DND-41 (cell line): ENCODE results near the gene HOXB8.

Source experiments
- ATAC-seq: fragments of 200-7000 bp; cut with Tn5 transposase; 3 replicates; pipeline ENCODE4 v1.9.1; 2021; ENCODE audit warnings: low read depth; ENCODE audit not compliant: insufficient read depth
- DNase-seq: peaks from one replicate; pipeline ENCODE4 v3.0.0-alpha.2; 2020
- H2AFZ ChIP-seq: 2 replicates; pipeline ENCODE4 v1.6.0; 2012; ENCODE audit warnings: low read depth, low read length
- H3K27ac ChIP-seq: 2 replicates; pipeline ENCODE4 v1.5.1; 2012; ENCODE audit warnings: low read length, inconsistent platforms
- H3K27me3 ChIP-seq: fragments of 200-600 bp; sonication (generic); 2 replicates; pipeline ENCODE4 v1.6.0; 2012; ENCODE audit warnings: low read length, mild to moderate bottlenecking, inconsistent platforms; ENCODE audit not compliant: insufficient read depth, poor library complexity
- H3K36me3 ChIP-seq: 2 replicates; pipeline ENCODE4 v1.5.1; 2012; ENCODE audit warnings: low read length, inconsistent platforms; ENCODE audit not compliant: insufficient read depth
- H3K4me1 ChIP-seq: 2 replicates; pipeline ENCODE4 v1.5.1; 2012; ENCODE audit warnings: mild to moderate bottlenecking, low read length; ENCODE audit not compliant: insufficient read depth
- H3K4me2 ChIP-seq: 2 replicates; pipeline ENCODE4 v1.6.0; 2012; ENCODE audit warnings: mild to moderate bottlenecking, moderate library complexity, low read length, inconsistent platforms; ENCODE audit not compliant: insufficient read depth
- H3K4me3 ChIP-seq, 2 experiments: fragments of 200-600 bp in 1 of 2; shearing (Covaris generic) in 1 of 2; 2 replicates each; pipeline ENCODE4 v1.5.1; 2012 to 2016; ENCODE audit warnings: inconsistent platforms in 2 of 2, low read length in 2 of 2, mild to moderate bottlenecking in 2 of 2, low read depth in 1 of 2, moderate library complexity in 1 of 2
- H3K79me2 ChIP-seq: 2 replicates; pipeline ENCODE4 v1.6.0; 2012; ENCODE audit warnings: low read length, inconsistent platforms; ENCODE audit not compliant: insufficient read depth
- H3K9ac ChIP-seq: 2 replicates; pipeline ENCODE4 v1.6.0; 2012; ENCODE audit warnings: low read depth, mild to moderate bottlenecking, inconsistent platforms, low read length, moderate library complexity
- H3K9me3 ChIP-seq: 2 replicates; pipeline ENCODE4 v1.5.1; 2012; ENCODE audit warnings: low read length, moderate library complexity, mild to moderate bottlenecking, inconsistent platforms; ENCODE audit not compliant: insufficient read depth, severe bottlenecking
- H4K20me1 ChIP-seq: 2 replicates; pipeline ENCODE4 v1.6.0; 2012; ENCODE audit warnings: low read length; ENCODE audit not compliant: insufficient read depth
- EZH2 ChIP-seq: IDR thresholded peaks from 3 replicates; pipeline ENCODE4 v1.6.1; 2012; ENCODE audit warnings: borderline replicate concordance, low read depth, mild to moderate bottlenecking, moderate library complexity, low read length, inconsistent platforms; ENCODE audit not compliant: severe bottlenecking
- TF ChIP-seq, protein P1 (sequence below): IDR thresholded peaks from 2 replicates; pipeline ENCODE4 v1.5.1; 2012; ENCODE audit warnings: borderline replicate concordance, low read length, moderate library complexity, mild to moderate bottlenecking; ENCODE audit not compliant: poor library complexity, severe bottlenecking; ENCODE audit errors: extremely low read depth

HOXB8 gene

DNA sequence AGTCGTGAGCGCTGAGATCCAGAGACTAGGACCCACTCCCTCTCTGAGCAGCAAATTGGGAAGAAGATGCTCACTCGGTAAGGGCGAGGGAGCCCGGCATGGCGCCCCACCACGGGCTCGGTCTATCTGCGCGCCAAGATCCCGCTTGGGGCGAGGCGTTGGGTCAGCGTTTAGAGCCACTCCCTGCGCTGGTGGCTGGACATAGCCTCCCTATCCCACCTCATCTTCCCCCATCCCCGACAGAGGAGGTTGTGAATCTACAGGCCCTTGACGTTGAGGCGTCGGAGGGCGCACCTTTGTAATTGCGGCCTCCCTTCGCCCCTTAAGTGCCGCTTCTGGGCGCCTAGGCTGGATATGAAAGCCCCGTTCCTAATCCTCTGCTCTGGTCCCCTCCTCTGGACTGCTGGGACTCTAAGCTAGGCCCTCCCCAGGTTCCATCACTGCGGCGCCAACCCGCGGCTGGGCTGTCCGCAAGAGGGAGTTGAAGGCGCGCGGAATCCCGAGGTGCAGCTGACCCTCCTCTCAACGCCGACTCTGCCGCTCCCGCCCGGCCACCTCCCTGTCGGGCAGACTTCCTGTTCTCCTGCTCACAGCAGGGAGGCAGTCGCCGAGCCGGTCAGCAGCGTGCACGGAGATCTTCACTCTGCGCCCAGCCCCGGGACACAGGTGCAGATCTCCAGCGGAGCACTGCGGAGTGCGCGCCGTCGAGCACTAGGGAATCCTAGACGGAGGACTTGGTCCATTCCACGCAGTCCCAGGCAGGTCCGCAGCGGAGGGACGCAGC, 27.2 kb upstream of the HOXB8 start:
- no peak for DNase-seq
- Histone ChIP-seq H3K36me3 (no peaks in the 10 kb centered on the region), H3K4me3 (no peak overlapping the region), H3K9me3 (no peaks in the 10 kb centered on the region), H3K4me2 (no peak overlapping the region), H3K4me1 (no peaks in the 10 kb centered on the region), H3K27me3 (peaks cover 42% of the 10 kb centered on the region), H3K9ac (no peak overlapping the region), H3K79me2 (no peaks in the 10 kb centered on the region), H3K27ac (no peak overlapping the region), H4K20me1 (no peaks in the 10 kb centered on the region), H2AFZ (no peak overlapping the region)
- no peak for ATAC-seq
- TF ChIP-seq, protein P1, sequence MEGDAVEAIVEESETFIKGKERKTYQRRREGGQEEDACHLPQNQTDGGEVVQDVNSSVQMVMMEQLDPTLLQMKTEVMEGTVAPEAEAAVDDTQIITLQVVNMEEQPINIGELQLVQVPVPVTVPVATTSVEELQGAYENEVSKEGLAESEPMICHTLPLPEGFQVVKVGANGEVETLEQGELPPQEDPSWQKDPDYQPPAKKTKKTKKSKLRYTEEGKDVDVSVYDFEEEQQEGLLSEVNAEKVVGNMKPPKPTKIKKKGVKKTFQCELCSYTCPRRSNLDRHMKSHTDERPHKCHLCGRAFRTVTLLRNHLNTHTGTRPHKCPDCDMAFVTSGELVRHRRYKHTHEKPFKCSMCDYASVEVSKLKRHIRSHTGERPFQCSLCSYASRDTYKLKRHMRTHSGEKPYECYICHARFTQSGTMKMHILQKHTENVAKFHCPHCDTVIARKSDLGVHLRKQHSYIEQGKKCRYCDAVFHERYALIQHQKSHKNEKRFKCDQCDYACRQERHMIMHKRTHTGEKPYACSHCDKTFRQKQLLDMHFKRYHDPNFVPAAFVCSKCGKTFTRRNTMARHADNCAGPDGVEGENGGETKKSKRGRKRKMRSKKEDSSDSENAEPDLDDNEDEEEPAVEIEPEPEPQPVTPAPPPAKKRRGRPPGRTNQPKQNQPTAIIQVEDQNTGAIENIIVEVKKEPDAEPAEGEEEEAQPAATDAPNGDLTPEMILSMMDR: no peak
- TF ChIP-seq EZH2: no peak

DNA sequence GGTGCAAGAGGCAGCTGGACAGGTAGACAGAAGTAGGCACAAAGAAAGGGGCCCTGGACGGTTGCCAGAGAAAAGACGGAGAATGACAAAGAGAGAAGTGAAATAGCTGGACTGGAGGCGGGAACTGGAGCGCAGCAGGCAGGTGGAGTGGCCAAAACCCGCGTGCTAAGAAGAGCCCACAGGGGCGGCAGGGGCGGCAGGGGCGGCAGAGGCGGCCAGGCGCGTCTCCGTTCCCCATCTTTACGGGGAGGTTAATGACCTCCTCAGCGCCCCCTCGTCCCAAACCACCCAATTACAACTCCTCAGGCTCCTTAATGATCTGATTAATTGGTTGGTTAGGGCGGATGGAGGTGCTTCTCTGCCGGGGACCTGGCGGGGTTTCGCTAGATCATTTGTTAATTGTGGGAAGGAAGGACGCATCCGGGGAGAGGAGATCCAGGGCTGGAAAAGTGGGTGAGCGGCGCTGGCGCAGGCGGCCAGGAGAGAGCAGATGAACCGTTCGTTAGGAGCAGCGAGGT, 26.5 kb upstream of the HOXB8 start:
- Histone ChIP-seq H3K79me2 (no peaks in the 10 kb centered on the region), H3K9ac (no peak overlapping the region), H3K4me1 (no peaks in the 10 kb centered on the region), H3K27ac (no peak overlapping the region), H3K36me3 (no peaks in the 10 kb centered on the region), H4K20me1 (no peaks in the 10 kb centered on the region), H2AFZ (no peak overlapping the region), H3K4me3 (no peak overlapping the region), H3K9me3 (no peaks in the 10 kb centered on the region), H3K27me3 (peaks cover 49% of the 10 kb centered on the region), H3K4me2 (no peak overlapping the region)
- TF ChIP-seq, protein P1: no peak
- no peak for TF ChIP-seq EZH2
- DNase-seq (no peak), ATAC-seq (no peak)

GRCh38 chr17:48640858-48641180, 25.7 kb upstream of the HOXB8 start:
- no peaks in the 10 kb centered on the region for H3K36me3 ChIP-seq
- no peaks in the 10 kb centered on the region for H3K9me3 ChIP-seq
- TF ChIP-seq, protein P1: no peak
- no peak for TF ChIP-seq EZH2
- no peaks in the 10 kb centered on the region for H3K4me1 ChIP-seq
- no peak overlapping the region for H3K27ac ChIP-seq
- no peak overlapping the region for H3K9ac ChIP-seq
- DNase-seq: no peak
- H2AFZ ChIP-seq: no peak overlapping the region
- no peak for ATAC-seq
- H3K79me2 ChIP-seq: no peaks in the 10 kb centered on the region
- no peak overlapping the region for H3K4me3 ChIP-seq
- no peak overlapping the region for H3K4me2 ChIP-seq
- H4K20me1 ChIP-seq: no peaks in the 10 kb centered on the region
- H3K27me3 ChIP-seq: peaks cover 56% of the 10 kb centered on the region
